ENCODE results near the gene COPG2. TPM values are rescaled to one million over a fixed set of nuclear protein-coding genes. Genes with fewer than 3 reads are reported as not detected.

The COPG2 gene
- total RNA-seq, 1 donor from 2014 or later = 167 TPM

GRCh38 chr7:130461272-130461671 is 207.3 kb downstream of the COPG2 start:
- no peaks in the 10 kb centered on the region for H3F3A ChIP-seq (ENCODE audit: low read depth)
- H3K9me3 Mint-ChIP-seq = peaks cover 17% of the 10 kb centered on the region
- no peak overlapping the region for H2AFZ ChIP-seq (replicated peaks)
- no peaks in the 10 kb centered on the region for H3K36me3 Mint-ChIP-seq
- no peaks in the 10 kb centered on the region for H3K79me2 ChIP-seq (ENCODE audit: low read depth)
- no peak overlapping the region for H3K27ac ChIP-seq
- H3K27me3 Mint-ChIP-seq (ENCODE audit: insufficient read depth, low read depth) = no peaks in the 10 kb centered on the region
- no peaks in the 10 kb centered on the region for H3K36me3 ChIP-seq
- no peak for DNase-seq (ENCODE audit: low spot score)
- no peaks in the 10 kb centered on the region for H3K4me1 ChIP-seq
- no peaks in the 10 kb centered on the region for H4K20me1 ChIP-seq (ENCODE audit: low read depth)
- H3K4me3 ChIP-seq = no peak overlapping the region
- H3K27ac Mint-ChIP-seq = no peak overlapping the region
- peaks cover 5% of the 10 kb centered on the region for H3K9me3 ChIP-seq (ENCODE audit: low read depth)
- TF ChIP-seq EZH2 (IDR thresholded peaks at IDR 0.05) = no peak
- no peak for TF ChIP-seq EZH2phosphoT487 (IDR thresholded peaks at IDR 0.05)
- no peak for TF ChIP-seq CTCF (IDR thresholded peaks at IDR 0.05)
- H3K4me3 Mint-ChIP-seq = no peak overlapping the region
- H3K27me3 ChIP-seq = no peaks in the 10 kb centered on the region
- no peak overlapping the region for H3K9ac ChIP-seq
- H3K4me2 ChIP-seq = no peak overlapping the region
- no peaks in the 10 kb centered on the region for H3K4me1 Mint-ChIP-seq

- no peak overlapping the region for H3K4me3 Mint-ChIP-seq
- no peaks in the 10 kb centered on the region for H3K4me1 Mint-ChIP-seq
- no peaks in the 10 kb centered on the region for H3K27me3 ChIP-seq
Measured at GRCh38 chr7:130458257-130458656, 210.3 kb downstream of the COPG2 start.

More at GRCh38 chr7:130458257-130458656, 210.3 kb downstream of the COPG2 start:
- Histone ChIP-seq H3K79me2 (ENCODE audit: low read depth) (no peaks in the 10 kb centered on the region), H3K9me3 (ENCODE audit: low read depth) (peaks cover 5% of the 10 kb centered on the region), H3K4me3 (no peak overlapping the region), H3K27ac (no peak overlapping the region), H3F3A (ENCODE audit: low read depth) (no peaks in the 10 kb centered on the region), H3K4me1 (no peaks in the 10 kb centered on the region), H3K9ac (no peak overlapping the region), H2AFZ (replicated peaks) (no peak overlapping the region), H3K4me2 (no peak overlapping the region), H3K36me3 (no peaks in the 10 kb centered on the region), H4K20me1 (ENCODE audit: low read depth) (no peaks in the 10 kb centered on the region)
- Mint-ChIP-seq H3K9me3 (peaks cover 11% of the 10 kb centered on the region), H3K27me3 (ENCODE audit: insufficient read depth, low read depth) (no peaks in the 10 kb centered on the region), H3K36me3 (no peaks in the 10 kb centered on the region), H3K27ac (no peak overlapping the region)
- TF ChIP-seq EZH2phosphoT487 (IDR thresholded peaks at IDR 0.05) (no peak), CTCF (IDR thresholded peaks at IDR 0.05) (no peak), EZH2 (IDR thresholded peaks at IDR 0.05) (no peak)
- DNase-seq (ENCODE audit: low spot score) = no peak

MicroRNA genes within 50 kb of the gene (microRNA counts, 767-probe panel; counts per million panel counts)
- 7,175 counts per million, percentile 93 among the panel's probes with 10 or more counts for microRNA hsa-miR-335-5p

Small RNA genes lying within 50 kb of the gene (microRNA-seq; reads per million reads assigned to microRNA genes)
- 2,174 reads per million, percentile 96 among the genes with 10 or more reads in this experiment for gene MIR335

Small RNA genes lying within 50 kb of the gene (small RNA-seq; reads per million reads assigned to genes)
- gene MIR335 (not detected), gene RF02148 (not detected), gene RF02149 (not detected), gene RF02150 (not detected), gene RNA5SP246 (1.7 reads per million, percentile 86 among the genes with 10 or more reads in this experiment)

Other genes with a start within 250 kb of the COPG2 start
- 14.5 and 16.5 TPM in 2 replicates for gene CEP41, start 227.7 kb downstream of the COPG2 start, total RNA-seq (ENCODE audit: low replicate concordance)
- gene MEST, start 176.7 kb downstream of the COPG2 start, total RNA-seq (ENCODE audit: low replicate concordance) = 364 and 431 TPM in 2 replicates
- gene TSGA13, start 17.8 kb upstream of the COPG2 start, total RNA-seq (ENCODE audit: low replicate concordance) = not detected in 2 replicates
- not detected in 2 replicates for gene KLF14, start 65.5 kb upstream of the COPG2 start, total RNA-seq (ENCODE audit: low replicate concordance)